ENCODE results near the gene CAST. TPM values are rescaled to one million over a fixed set of nuclear protein-coding genes. Genes with fewer than 3 reads are reported as not detected.

Gene CAST
- total and polyA plus RNA-seq, 2 donors (not counting 1 experiment from before 2014, with no cell fraction given), result 41.0 to 231 TPM

DNA sequence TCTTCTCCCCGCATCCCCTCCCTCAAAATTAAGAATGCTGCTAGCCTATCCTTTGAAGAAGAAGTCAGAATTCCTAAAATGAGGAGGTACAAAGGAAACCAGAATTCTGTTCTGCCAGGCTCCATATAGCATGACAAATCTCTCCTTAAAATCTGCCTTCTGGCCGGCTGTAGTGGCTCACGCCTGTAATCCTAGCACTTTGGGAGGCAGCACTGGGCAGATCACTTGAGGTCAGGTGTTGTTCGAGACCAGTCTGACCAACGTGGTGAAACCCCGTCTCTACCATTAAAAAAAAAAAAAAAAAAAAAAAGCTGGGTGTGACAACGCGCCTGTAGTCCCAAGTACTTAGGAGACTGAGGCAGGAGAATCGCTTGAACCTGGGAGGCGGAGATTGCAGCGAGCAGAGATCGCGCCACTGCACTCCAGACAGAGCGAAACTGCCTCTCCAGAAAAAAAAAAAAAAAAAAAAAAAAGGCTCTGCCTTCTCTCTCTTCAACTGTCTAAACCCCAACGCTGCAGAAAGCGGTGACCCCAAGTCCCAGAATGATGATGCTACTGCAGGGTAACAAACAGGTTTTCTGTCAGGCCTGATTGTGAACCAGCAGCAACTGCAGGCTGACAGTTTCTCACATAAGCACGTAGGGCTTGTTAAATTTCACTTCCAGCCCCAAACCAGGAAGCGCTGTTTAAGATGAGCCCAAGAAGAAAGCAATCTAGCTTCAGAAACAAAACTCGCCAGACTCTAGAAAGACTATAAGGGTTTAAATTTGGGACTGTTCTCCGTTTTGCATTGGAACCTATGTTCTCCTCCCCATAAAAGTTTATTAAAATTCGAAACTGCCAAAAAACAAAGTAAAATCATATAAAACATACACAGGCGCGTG lies 963 bp upstream of the CAST start:
- Histone ChIP-seq H3K4me3 (ENCODE audit: control extremely low read depth in 1 of 5, extremely low read depth in 1 of 5, insufficient read depth in 1 of 5, low read depth in 2 of 5, low read length in 4 of 5) (peak overlapping the region; percentile 77 to 93 (median 85)), H3K27me3 (replicated peaks in 1 of 4; ENCODE audit: control extremely low read depth in 1 of 4, control insufficient read depth in 3 of 4, insufficient read depth in 4 of 4, low read length in 3 of 4) (no peaks in the 10 kb centered on the region), H3K79me2 (ENCODE audit: control insufficient read depth, insufficient read depth, low read length) (peaks cover 55% of the 10 kb centered on the region), H2AFZ (ENCODE audit: insufficient read depth, low read depth, low read length, poor library complexity, severe bottlenecking) (peak overlapping the region; percentile 97), H3K9ac (ENCODE audit: low read length) (peak overlapping the region; percentile 91), H3K36me3 (replicated peaks in 1 of 2; ENCODE audit: control extremely low read depth in 1 of 2, control insufficient read depth in 1 of 2, extremely low read depth in 1 of 2, insufficient read depth in 2 of 2, low read length in 1 of 2) (no peaks in the 10 kb centered on the region), H3K4me2 (replicated peaks; ENCODE audit: low read depth, low read length, poor library complexity, severe bottlenecking) (peak overlapping the region; percentile 85), H3K4me1 (ENCODE audit: control insufficient read depth in 2 of 2, insufficient read depth in 2 of 2, low read length in 2 of 2) (peaks cover 16 to 21% of the 10 kb centered on the region in 2 donors), H4K20me1 (ENCODE audit: control insufficient read depth, insufficient read depth, low read length, poor library complexity, severe bottlenecking) (peaks cover 34% of the 10 kb centered on the region), H3K27ac (ENCODE audit: low read length in 2 of 2) (peak overlapping the region; percentile 85 to 89), H3K9me3 (ENCODE audit: control extremely low read depth in 1 of 3, control insufficient read depth in 2 of 3, insufficient read depth in 1 of 3, low read length in 2 of 3) (no peaks in the 10 kb centered on the region)
- ATAC-seq (ENCODE audit: low read depth) (peak; percentile 9), DNase-seq (peak; percentile 76)
- intact Hi-C loops (cut with micrococcal nuclease), result loop anchor here (1.0 to 5.0 kb wide), 3 partner anchors 216 to 1106 kb away; partner anchors contain the start of genes ARSK and ERAP2
- TF ChIP-seq, protein P1, sequence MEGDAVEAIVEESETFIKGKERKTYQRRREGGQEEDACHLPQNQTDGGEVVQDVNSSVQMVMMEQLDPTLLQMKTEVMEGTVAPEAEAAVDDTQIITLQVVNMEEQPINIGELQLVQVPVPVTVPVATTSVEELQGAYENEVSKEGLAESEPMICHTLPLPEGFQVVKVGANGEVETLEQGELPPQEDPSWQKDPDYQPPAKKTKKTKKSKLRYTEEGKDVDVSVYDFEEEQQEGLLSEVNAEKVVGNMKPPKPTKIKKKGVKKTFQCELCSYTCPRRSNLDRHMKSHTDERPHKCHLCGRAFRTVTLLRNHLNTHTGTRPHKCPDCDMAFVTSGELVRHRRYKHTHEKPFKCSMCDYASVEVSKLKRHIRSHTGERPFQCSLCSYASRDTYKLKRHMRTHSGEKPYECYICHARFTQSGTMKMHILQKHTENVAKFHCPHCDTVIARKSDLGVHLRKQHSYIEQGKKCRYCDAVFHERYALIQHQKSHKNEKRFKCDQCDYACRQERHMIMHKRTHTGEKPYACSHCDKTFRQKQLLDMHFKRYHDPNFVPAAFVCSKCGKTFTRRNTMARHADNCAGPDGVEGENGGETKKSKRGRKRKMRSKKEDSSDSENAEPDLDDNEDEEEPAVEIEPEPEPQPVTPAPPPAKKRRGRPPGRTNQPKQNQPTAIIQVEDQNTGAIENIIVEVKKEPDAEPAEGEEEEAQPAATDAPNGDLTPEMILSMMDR (IDR thresholded peaks at IDR 0.05), result no peak
- H3K4me3 Mint-ChIP-seq, result peak overlapping the region; percentile 100
- POLR2A ChIA-PET, result interaction anchor here (0.5 to 1.6 kb wide), 7 partner anchors 10 to 934 kb away, joined by 3 to 12 read pairs (median 4); partner anchors contain the start of gene ERAP1
- CTCF ChIA-PET, result interaction anchor here (0.7 to 1.2 kb wide), 6 partner anchors 10 to 782 kb away, joined by 3 to 6 read pairs (median 4); partner anchors contain the start of gene ERAP1
- peaks cover 51% of the 10 kb centered on the region for H3K4me1 Mint-ChIP-seq
- no peaks in the 10 kb centered on the region for H3K27me3 Mint-ChIP-seq
- H3K9me3 Mint-ChIP-seq (ENCODE audit: insufficient read depth), result no peaks in the 10 kb centered on the region
- WGBS (ENCODE audit: insufficient coverage), result 18% methylated on average over 12 of the region's 23 CpGs
- peak overlapping the region; percentile 100 for H3K27ac Mint-ChIP-seq
